H1 (cell line): ENCODE results near the gene DVL2. TPM values are rescaled to one million over a fixed set of nuclear protein-coding genes. Genes with fewer than 3 reads are reported as not detected.

Experiments used
- CTCF ChIP-seq, 3 experiments: IDR thresholded peaks; 1 replicate in 2 of 3; 2 replicates in 1 of 3; pipeline versions ENCODE4 v1.5.1 to v1.6.1; 2011; ENCODE audit warnings: low read length in 3 of 3, mild to moderate bottlenecking in 3 of 3, inconsistent platforms in 2 of 3, low read depth in 1 of 3, moderate library complexity in 1 of 3; ENCODE audit not compliant: insufficient read depth in 1 of 3; ENCODE audit errors: control extremely low read depth in 1 of 3
- POLR2AphosphoS5 ChIP-seq: IDR thresholded peaks from 2 replicates; pipeline ENCODE4 v1.6.1; 2011; ENCODE audit warnings: low read depth, low read length
- polyA plus RNA-seq, 7 experiments: library from polyadenylated mRNA; depleted of rRNA in 3 of 7; stranded (reverse) in 5 of 7; unstranded in 2 of 7; fragments of >200 nt in 5 of 7; fragments of 200-250 nt in 2 of 7; gene quantifications; 1 replicate in 5 of 7; 2 replicates in 1 of 7; 4 replicates in 1 of 7; pipeline versions ENCODE4 v1.2.1 to v1.2.3, GENCODE V29; 2011 to 2013; ENCODE audit warnings: missing spikeins in 2 of 7, mixed read lengths in 2 of 7
- total RNA-seq: library from RNA; stranded (reverse); fragmentation: NEBNext Ultra II Directional; extraction: Animal tissue kit (Norgen Biotek cat#: 25700); gene quantifications from 2 replicates; pipeline ENCODE4 v1.2.1, GENCODE V29; 2021

DVL2 gene
- total and polyA plus RNA-seq, 2 of the 8 experiments (the other 6 are each of a cell fraction or from before 2014, with no cell fraction given): 19.0 to 59.6 TPM

GRCh38 chr17:7220593-7221277, 13.6 kb downstream of the DVL2 start (continued):
- TF ChIP-seq CTCF (IDR thresholded peaks at IDR 0.05; ENCODE audit: control extremely low read depth in 1 of 3, insufficient read depth in 1 of 3, low read depth in 1 of 3, low read length in 3 of 3): peak; percentile 53 to 78 (median 77)
- TF ChIP-seq POLR2AphosphoS5: peak; percentile 69
